ENCODE measurements around the gene RNU6-1. TPM values are rescaled to one million over a fixed set of nuclear protein-coding genes. Genes with fewer than 3 reads are reported as not detected.

The RNU6-1 gene
- total RNA-seq, 1 experiment from 2014 or later: not detected

- no peak for ATAC-seq
- Histone ChIP-seq H3K4me1 (ENCODE audit: control insufficient read depth in 1 of 2, insufficient read depth in 2 of 2, low read length in 2 of 2) (peaks cover 17 to 22% of the 10 kb centered on the region in 2 experiments), H3K4me2 (ENCODE audit: low read length) (no peak overlapping the region)
Measured at GRCh38 chr15:67852418-67852817, 12.6 kb upstream of the RNU6-1 start.

GRCh38 chr15:67850994-67851571 is 11.2 kb upstream of the RNU6-1 start:
- no peaks in the 10 kb centered on the region for H3K27me3 ChIP-seq (ENCODE audit: insufficient read depth, low read length)
- peak; percentile 28 for DNase-seq (ENCODE audit: low read depth, low spot score)
- H3K27ac ChIP-seq (ENCODE audit: low read depth, low read length): no peak overlapping the region
- H3K9me2 ChIP-seq (ENCODE audit: insufficient read depth): no peaks in the 10 kb centered on the region
- no peak overlapping the region for H3K9ac ChIP-seq (ENCODE audit: low read length)
- ChIA-PET RAD21 (ENCODE audit: low non-redundant PET in 1 of 2, low total read pairs in 2 of 2, uncharacterized antibody in 2 of 2, unreplicated experiment in 2 of 2) (interaction anchor here in 1 of 2 experiments (0.7 kb wide), 1 partner anchor 457 kb away, joined by 3 read pairs; no protein-coding TSS in a partner anchor), POLR2A (no interaction called here), CTCF (no interaction called here)
- peak overlapping the region; percentile 58 for H3K4me2 ChIP-seq (ENCODE audit: low read length)
- no TSS peak for BruUV-seq (replicated peaks)
- no peak for TF ChIP-seq ZFX (IDR thresholded peaks at IDR 0.05)
- TF ChIP-seq JUND (IDR thresholded peaks at IDR 0.05): peak; percentile 73
- TF ChIP-seq ATF3 (IDR thresholded peaks at IDR 0.05): 0 out of 2 replicates have a peak, but pooled peaks have one; percentile 27
- TF ChIP-seq FOSL1 (IDR thresholded peaks at IDR 0.05; ENCODE audit: low read depth): peak; percentile 76
- TF ChIP-seq SIN3A (IDR thresholded peaks at IDR 0.05; ENCODE audit: low read depth): no peak
- TF ChIP-seq TCF7L2 (IDR thresholded peaks at IDR 0.05; ENCODE audit: borderline replicate concordance, extremely low read depth, insufficient read depth, insufficient read length): peak; percentile 42
- TF ChIP-seq CTCF (IDR thresholded peaks at IDR 0.05 in 2 of 3, conservative IDR thresholded peaks at IDR 0.05 in 1 of 3; ENCODE audit: borderline replicate concordance in 1 of 3, insufficient read depth in 1 of 3, low read depth in 2 of 3, low read length in 2 of 3): no peak
- TF ChIP-seq EGR1 (IDR thresholded peaks at IDR 0.05; ENCODE audit: low read depth): no peak
- TF ChIP-seq CEBPB (IDR thresholded peaks at IDR 0.05; ENCODE audit: low read depth): peak; percentile 87
- TF ChIP-seq SP1 (IDR thresholded peaks at IDR 0.05; ENCODE audit: low read depth): peak; percentile 48
- TF ChIP-seq CBX3 (IDR thresholded peaks at IDR 0.05; ENCODE audit: low read depth): 0 out of 2 replicates have a peak, but pooled peaks have one; percentile 25
- no peaks in the 10 kb centered on the region for H3K79me2 ChIP-seq (ENCODE audit: insufficient read depth, low read length)
- peaks cover 17 to 22% of the 10 kb centered on the region in 2 experiments for H3K4me1 ChIP-seq (ENCODE audit: control insufficient read depth in 1 of 2, insufficient read depth in 2 of 2, low read length in 2 of 2)
- no peaks in the 10 kb centered on the region for H4K20me1 ChIP-seq (ENCODE audit: insufficient read depth)
- H2AFZ ChIP-seq (ENCODE audit: low read depth, low read length, poor library complexity, severe bottlenecking): peak overlapping the region; percentile 67
- H3K36me3 ChIP-seq (ENCODE audit: control insufficient read depth in 1 of 2, insufficient read depth in 2 of 2, low read length in 2 of 2): no peaks in the 10 kb centered on the region
- no peaks in the 10 kb centered on the region for H3K9me3 ChIP-seq (ENCODE audit: control insufficient read depth in 1 of 2, insufficient read depth in 1 of 2, low read depth in 1 of 2, low read length in 2 of 2)
- H3K4me3 ChIP-seq (replicated peaks in 1 of 2; ENCODE audit: low read depth in 1 of 2, low read length in 2 of 2): no peak overlapping the region
- intact Hi-C loops (cut with micrococcal nuclease): no loop called here
- ATAC-seq: peak; percentile 82

More at GRCh38 chr15:67852418-67852817, 12.6 kb upstream of the RNU6-1 start:
- Histone ChIP-seq H3K9me3 (ENCODE audit: control insufficient read depth in 1 of 2, insufficient read depth in 1 of 2, low read depth in 1 of 2, low read length in 2 of 2) (no peaks in the 10 kb centered on the region), H3K4me3 (replicated peaks in 1 of 2; ENCODE audit: low read depth in 1 of 2, low read length in 2 of 2) (no peak overlapping the region), H2AFZ (ENCODE audit: low read depth, low read length, poor library complexity, severe bottlenecking) (no peak overlapping the region), H3K9ac (ENCODE audit: low read length) (no peak overlapping the region), H4K20me1 (ENCODE audit: insufficient read depth) (no peaks in the 10 kb centered on the region), H3K36me3 (ENCODE audit: control insufficient read depth in 1 of 2, insufficient read depth in 2 of 2, low read length in 2 of 2) (no peaks in the 10 kb centered on the region), H3K27me3 (ENCODE audit: insufficient read depth, low read length) (no peaks in the 10 kb centered on the region), H3K27ac (ENCODE audit: low read depth, low read length) (no peak overlapping the region), H3K79me2 (ENCODE audit: insufficient read depth, low read length) (no peaks in the 10 kb centered on the region), H3K9me2 (ENCODE audit: insufficient read depth) (no peaks in the 10 kb centered on the region)
- BruUV-seq (replicated peaks): no TSS peak
- no peak for DNase-seq (ENCODE audit: low read depth, low spot score)
- RAD21 ChIA-PET (ENCODE audit: low non-redundant PET in 1 of 2, low total read pairs in 2 of 2, uncharacterized antibody in 2 of 2, unreplicated experiment in 2 of 2): no interaction called here
- intact Hi-C loops (cut with micrococcal nuclease): no loop called here
- CTCF ChIA-PET: no interaction called here
- no peak for TF ChIP-seq CBX3 (IDR thresholded peaks at IDR 0.05; ENCODE audit: low read depth)
- TF ChIP-seq SIN3A (IDR thresholded peaks at IDR 0.05; ENCODE audit: low read depth): no peak
- POLR2A ChIA-PET: no interaction called here

Measured in HCT116 (cell line).